T47D (cell line): ENCODE results near the gene EXOG.

Experiments
- DNase-seq, 2 experiments: peaks; one replicate each; pipeline versions ENCODE4 v3.0.0 to v3.0.0-alpha.2; 2011 to 2012; ENCODE audit warnings: low read depth in 1 of 2, low spot score in 1 of 2
- JUND ChIP-seq: IDR thresholded peaks from 2 replicates; pipeline ENCODE4 v1.6.1; 2012; ENCODE audit warnings: low read depth
- in situ Hi-C: cut with HindIII; loops from 2 replicates; pipeline ENCODE4 v1.10.0; 2016; ENCODE audit warnings: low sequenced_read_pairs, low pct_unique_long_range_greater_than_20kb

The EXOG gene

GRCh38 chr3:38458796-38459498, 37.2 kb upstream of the EXOG start:
- no peak for TF ChIP-seq JUND

GRCh38 chr3:38459499-38460048, 36.6 kb upstream of the EXOG start:
- TF ChIP-seq JUND: no peak
- DNase-seq: peak in 1 of 2 experiments; percentile 29
- in situ Hi-C loops: no loop called here

More at GRCh38 chr3:38458796-38459498, 37.2 kb upstream of the EXOG start:
- in situ Hi-C loops: no loop called here
- peak; percentile 86 to 90 for DNase-seq

GRCh38 chr3:38460377-38461270, 35.5 kb upstream of the EXOG start:
- DNase-seq: no peak
- no peak for TF ChIP-seq JUND

GRCh38 chr3:38465588-38466154, 30.5 kb upstream of the EXOG start:
- DNase-seq: no peak
- no peak for TF ChIP-seq JUND
- in situ Hi-C loops: no loop called here

More at GRCh38 chr3:38460377-38461270, 35.5 kb upstream of the EXOG start:
- in situ Hi-C loops: no loop called here

- peak in 1 of 2 experiments; percentile 16 for DNase-seq
- TF ChIP-seq JUND: no peak
- in situ Hi-C loops: no loop called here
Observed at GRCh38 chr3:38468765-38469164, 27.4 kb upstream of the EXOG start.

- no peak for TF ChIP-seq JUND
- no peak for DNase-seq
- in situ Hi-C loops: no loop called here
Observed at GRCh38 chr3:38469852-38470251, 26.3 kb upstream of the EXOG start.

GRCh38 chr3:38471260-38471857, 24.8 kb upstream of the EXOG start:
- TF ChIP-seq JUND: no peak
- no peak for DNase-seq
- in situ Hi-C loops: no loop called here

- TF ChIP-seq JUND: no peak
- DNase-seq: no peak
- in situ Hi-C loops: no loop called here
Observed at GRCh38 chr3:38472342-38472741, 23.8 kb upstream of the EXOG start.

- no peak for TF ChIP-seq JUND
- in situ Hi-C loops: no loop called here
- DNase-seq: no peak
Observed at GRCh38 chr3:38473229-38473628, 22.9 kb upstream of the EXOG start.

- no peak for DNase-seq
- in situ Hi-C loops: no loop called here
- TF ChIP-seq JUND: no peak
Observed at GRCh38 chr3:38474928-38475605, 21.1 kb upstream of the EXOG start.

GRCh38 chr3:38475716-38476115, 20.4 kb upstream of the EXOG start:
- TF ChIP-seq JUND: no peak
- in situ Hi-C loops: no loop called here

More at GRCh38 chr3:38475716-38476115, 20.4 kb upstream of the EXOG start:
- DNase-seq: no peak
